H1 (cell line): ENCODE measurements around the gene TMEM250. TPM values are rescaled to one million over a fixed set of nuclear protein-coding genes. Genes with fewer than 3 reads are reported as not detected.

Source experiments
- CTCF ChIA-PET: fragments of 300-600 bp; sonication (Branson Sonifier 250); formaldehyde crosslinking; loops from one replicate; lab custom pipeline; 2021; ENCODE audit not compliant: partially characterized antibody; lab: Charles Lee
- POLR2A ChIA-PET: fragments of 300-600 bp; sonication (Branson Sonifier 250); formaldehyde crosslinking; loops from one replicate; lab custom pipeline; 2021; ENCODE audit warnings: inconsistent platforms; ENCODE audit not compliant: partially characterized antibody; lab: Charles Lee
- DNase-seq, 2 experiments: peaks; one replicate each; pipeline versions ENCODE4 v3.0.0 to v3.0.0-alpha.2; 2010 to 2022; ENCODE audit warnings: low spot score in 2 of 2, low read depth in 1 of 2, mixed read lengths in 1 of 2
- FAIRE-seq: peaks from 2 replicates; lab custom pipeline; 2011; peaks lifted over from hg19 to GRCh38; lab: Jason Lieb, UNC
- H2AFZ ChIP-seq: 2 replicates; pipeline ENCODE4 v1.8.1; 2012; ENCODE audit warnings: low read length, inconsistent platforms
- H2AK5ac ChIP-seq: 2 replicates; pipeline ENCODE4 v1.6.1; 2013; ENCODE audit warnings: low read depth, low read length
- H2BK120ac ChIP-seq: replicated peaks from 2 replicates; pipeline ENCODE3; 2013; ENCODE audit warnings: low read depth, low read length, inconsistent platforms
- H2BK12ac ChIP-seq: 2 replicates; pipeline ENCODE4 v1.6.1; 2013; ENCODE audit warnings: low read depth, low read length
- H2BK15ac ChIP-seq: 2 replicates; pipeline ENCODE4 v1.6.1; 2013; ENCODE audit warnings: low read length
- H2BK20ac ChIP-seq: 2 replicates; pipeline ENCODE4 v1.6.1; 2013; ENCODE audit warnings: low read length
- H2BK5ac ChIP-seq: 2 replicates; pipeline ENCODE4 v1.6.1; 2013; ENCODE audit warnings: low read depth, low read length
- H3K14ac ChIP-seq: 2 replicates; pipeline ENCODE4 v1.6.1; 2013; ENCODE audit warnings: inconsistent platforms; ENCODE audit not compliant: insufficient read length
- H3K18ac ChIP-seq: 2 replicates; pipeline ENCODE4 v1.6.1; 2013; ENCODE audit warnings: low read length; ENCODE audit errors: extremely low read depth
- H3K23ac ChIP-seq: 2 replicates; pipeline ENCODE4 v1.6.1; 2013; ENCODE audit warnings: inconsistent platforms; ENCODE audit not compliant: insufficient read length
- H3K23me2 ChIP-seq: 2 replicates; pipeline ENCODE4 v1.6.1; 2013; ENCODE audit warnings: low read depth, low read length
- H3K27ac ChIP-seq: 2 replicates; pipeline ENCODE4 v1.6.1; 2011; ENCODE audit warnings: low read depth, low read length, inconsistent platforms
- H3K27me3 ChIP-seq, 4 experiments: replicated peaks in 1 of 4; 1 replicate in 1 of 4; 2 replicates in 3 of 4; pipeline versions ENCODE4 v1.6.1 to v1.8.1; 2011 to 2013; ENCODE audit warnings: low read length in 3 of 4, mild to moderate bottlenecking in 3 of 4, inconsistent platforms in 2 of 4, mixed read lengths in 2 of 4, moderate library complexity in 1 of 4; ENCODE audit not compliant: control insufficient read depth in 3 of 4, insufficient read depth in 3 of 4; ENCODE audit errors: extremely low read depth in 1 of 4
- H3K36me3 ChIP-seq, 4 experiments: 2 replicates each; pipeline versions ENCODE4 v1.6.1 to v1.8.1; 2011 to 2013; ENCODE audit warnings: mild to moderate bottlenecking in 4 of 4, low read length in 3 of 4, moderate library complexity in 2 of 4, control low read depth in 1 of 4, inconsistent platforms in 1 of 4; ENCODE audit not compliant: insufficient read depth in 4 of 4, control insufficient read depth in 2 of 4
- H3K4ac ChIP-seq: replicated peaks from 2 replicates; pipeline ENCODE3; 2013; ENCODE audit warnings: low read length, low read depth, mixed read lengths, inconsistent platforms; ENCODE audit not compliant: insufficient read length
- H3K4me1 ChIP-seq, 4 experiments: replicated peaks in 1 of 4; 1 replicate in 1 of 4; 2 replicates in 3 of 4; pipeline versions ENCODE4 v1.6.1 to v1.8.1; 2011 to 2013; ENCODE audit warnings: low read length in 3 of 4, inconsistent platforms in 2 of 4, mixed read lengths in 1 of 4; ENCODE audit not compliant: insufficient read depth in 4 of 4, control insufficient read depth in 3 of 4
- H3K4me2 ChIP-seq, 2 experiments: 2 replicates each; pipeline versions ENCODE4 v1.6.1 to v1.8.1; 2011 to 2013; ENCODE audit warnings: low read depth in 2 of 2, low read length in 2 of 2, control low read depth in 1 of 2, inconsistent platforms in 1 of 2, mild to moderate bottlenecking in 1 of 2; ENCODE audit not compliant: insufficient read depth in 1 of 2
- H3K4me3 ChIP-seq, 4 experiments: fragments of 200-600, 300-600 bp in 1 of 4; sonication (generic), shearing (Covaris generic), sonication (Bioruptor Twin) in 1 of 4; 2 replicates each; pipeline versions ENCODE4 v1.5.1 to v1.8.1; 2011 to 2016; ENCODE audit warnings: low read length in 4 of 4, low read depth in 3 of 4, control low read depth in 2 of 4, inconsistent platforms in 2 of 4, mild to moderate bottlenecking in 2 of 4, mixed read lengths in 1 of 4, moderate library complexity in 1 of 4; ENCODE audit not compliant: insufficient read depth in 2 of 4; ENCODE audit errors: extremely low read depth in 1 of 4
- H3K56ac ChIP-seq: replicated peaks from 2 replicates; pipeline ENCODE3; 2013; ENCODE audit warnings: low read depth, mild to moderate bottlenecking, mixed read lengths, low read length, inconsistent platforms; ENCODE audit not compliant: insufficient read length
- H3K79me1 ChIP-seq: 2 replicates; pipeline ENCODE4 v1.6.1; 2013; ENCODE audit warnings: low read depth, low read length, control low read depth
- H3K79me2 ChIP-seq, 2 experiments: 2 replicates each; pipeline versions ENCODE4 v1.6.1 to v1.8.1; 2012 to 2013; ENCODE audit warnings: low read length in 2 of 2, mild to moderate bottlenecking in 2 of 2, inconsistent platforms in 1 of 2; ENCODE audit not compliant: insufficient read depth in 2 of 2, control insufficient read depth in 1 of 2
- H3K9ac ChIP-seq, 4 experiments: replicated peaks in 1 of 4; 1 replicate in 1 of 4; 2 replicates in 3 of 4; pipeline versions ENCODE4 v1.6.1 to v1.8.1; 2011 to 2013; ENCODE audit warnings: low read depth in 3 of 4, low read length in 3 of 4, control low read depth in 2 of 4, mild to moderate bottlenecking in 2 of 4, moderate library complexity in 2 of 4, inconsistent platforms in 1 of 4; ENCODE audit errors: extremely low read depth in 1 of 4
- H3K9me3 ChIP-seq, 2 experiments: 2 replicates each; pipeline versions ENCODE4 v1.6.1 to v1.8.1; 2012 to 2013; ENCODE audit warnings: mild to moderate bottlenecking in 2 of 2, moderate library complexity in 2 of 2, control low read depth in 1 of 2, inconsistent platforms in 1 of 2, low read depth in 1 of 2, low read length in 1 of 2, mixed read lengths in 1 of 2; ENCODE audit not compliant: insufficient read depth in 2 of 2
- H4K20me1 ChIP-seq, 2 experiments: replicated peaks in 1 of 2; 2 replicates each; pipeline versions ENCODE3 to v1.8.1; 2011 to 2013; ENCODE audit warnings: inconsistent platforms in 2 of 2, low read length in 2 of 2, mild to moderate bottlenecking in 1 of 2; ENCODE audit not compliant: insufficient read depth in 2 of 2, control insufficient read depth in 1 of 2
- H4K5ac ChIP-seq: 2 replicates; pipeline ENCODE4 v1.6.1; 2013; ENCODE audit warnings: low read length, low read depth, mixed read lengths, inconsistent platforms; ENCODE audit not compliant: insufficient read length
- H4K8ac ChIP-seq: 2 replicates; pipeline ENCODE4 v1.8.0; 2013; ENCODE audit warnings: mild to moderate bottlenecking, moderate library complexity, low read length, inconsistent platforms; ENCODE audit not compliant: insufficient read depth; ENCODE audit errors: extremely low read depth
- H4K91ac ChIP-seq: replicated peaks from 2 replicates; pipeline ENCODE3; 2013; ENCODE audit warnings: low read length, mixed read lengths, inconsistent platforms; ENCODE audit not compliant: insufficient read length
- EZH2 ChIP-seq: fragments of 200-600 bp; sonication (generic); IDR thresholded peaks from 2 replicates; pipeline ENCODE4 v1.7.1; 2012; ENCODE audit warnings: low read depth, mild to moderate bottlenecking, moderate library complexity, low read length, inconsistent platforms; ENCODE audit not compliant: severe bottlenecking
- POU5F1 ChIP-seq: IDR thresholded peaks from 2 replicates; pipeline ENCODE4 v1.6.1; 2011; ENCODE audit warnings: low read depth, mild to moderate bottlenecking, low read length, moderate library complexity
- SP2 ChIP-seq: IDR thresholded peaks from 2 replicates; pipeline ENCODE4 v1.6.1; 2012; ENCODE audit warnings: mild to moderate bottlenecking, low read length, inconsistent platforms
- TEAD4 ChIP-seq: IDR thresholded peaks from 2 replicates; pipeline ENCODE4 v1.6.1; 2012; ENCODE audit warnings: low read depth, low read length, inconsistent platforms, mixed read lengths
- WGBS, 2 experiments: shearing (Covaris generic) in 1 of 2; methylation state at CpG; one replicate each; pipeline versions ENCODE4 v1.1.6 to v1.1.7; 2013 to 2015; ENCODE audit warnings: low lambda C conversion rate in 2 of 2, mixed read lengths in 2 of 2, inconsistent platforms in 1 of 2, low coverage in 1 of 2, missing lambda C conversion rate in 1 of 2; ENCODE audit not compliant: insufficient replicate concordance in 2 of 2, insufficient coverage in 1 of 2, insufficient read length in 1 of 2; ENCODE audit errors: extremely low coverage in 1 of 2, missing lambda C conversion rate in 1 of 2; 5-methylcytosine and 5-hydroxymethylcytosine counted together
- polyA plus RNA-seq, 7 experiments: library from polyadenylated mRNA; depleted of rRNA in 3 of 7; stranded (reverse) in 5 of 7; unstranded in 2 of 7; fragments of >200 nt in 5 of 7; fragments of 200-250 nt in 2 of 7; gene quantifications; 1 replicate in 5 of 7; 2 replicates in 1 of 7; 4 replicates in 1 of 7; pipeline versions ENCODE4 v1.2.1 to v1.2.3, GENCODE V29; 2011 to 2013; ENCODE audit warnings: missing spikeins in 2 of 7, mixed read lengths in 2 of 7
- total RNA-seq: library from RNA; stranded (reverse); fragmentation: NEBNext Ultra II Directional; extraction: Animal tissue kit (Norgen Biotek cat#: 25700); gene quantifications from 2 replicates; pipeline ENCODE4 v1.2.1, GENCODE V29; 2021

Gene TMEM250
- total and polyA plus RNA-seq, 2 of the 8 experiments (the other 6 are each of a cell fraction or from before 2014, with no cell fraction given) = 22.3 to 34.9 TPM

GRCh38 chr9:136141682-136142413 lies 23.2 kb upstream of the TMEM250 start:
- H3K79me1 ChIP-seq = no peaks in the 10 kb centered on the region
- no peaks in the 10 kb centered on the region for H3K36me3 ChIP-seq
- H3K4ac ChIP-seq = no peak overlapping the region
- no peak overlapping the region for H2AFZ ChIP-seq
- peak overlapping the region; percentile 7 for H2BK120ac ChIP-seq
- 0 out of 4 replicates have a peak overlapping the region, but pooled peaks of 1 of the 2 experiments have one; percentile 16 for H3K4me2 ChIP-seq
- WGBS, 2 experiments = 84% methylated on average over 18 of the region's 19 CpGs; no CpG with 5 or more reads in 1 of the 2 experiments
- 0 out of 2 replicates have a peak overlapping the region, but pooled peaks have one; percentile 48 for H2AK5ac ChIP-seq
- no peak overlapping the region for H3K27ac ChIP-seq
- no peaks in the 10 kb centered on the region for H3K9me3 ChIP-seq
- no peak overlapping the region for H3K9ac ChIP-seq
- TF ChIP-seq EZH2 = peak; percentile 23
- no peak for TF ChIP-seq POU5F1
- TF ChIP-seq SP2 = no peak
- no peak for TF ChIP-seq TEAD4
- FAIRE-seq = no peak
- peak overlapping the region; percentile 82; the same call in 1 of the 2 replicates for H2BK12ac ChIP-seq
- peak overlapping the region; percentile 15 for H4K91ac ChIP-seq
- H3K23ac ChIP-seq = no peak overlapping the region
- H3K14ac ChIP-seq = no peak overlapping the region
- H2BK15ac ChIP-seq = peak overlapping the region; percentile 50
- H3K23me2 ChIP-seq = peaks cover 2% of the 10 kb centered on the region; the same call in 1 of the 2 replicates
- H3K18ac ChIP-seq = peak overlapping the region; percentile 41
- POLR2A ChIA-PET = no interaction called here
- H3K79me2 ChIP-seq = no peaks in the 10 kb centered on the region
- H3K4me1 ChIP-seq = peaks cover 3 to 21% (median 13%) of the 10 kb centered on the region in 4 experiments
- no peak overlapping the region for H3K4me3 ChIP-seq
- DNase-seq = no peak
- H2BK20ac ChIP-seq = peak overlapping the region; percentile 88; the same call in 1 of the 2 replicates
- H2BK5ac ChIP-seq = peak overlapping the region; percentile 90; the same call in 1 of the 2 replicates
- no peaks in the 10 kb centered on the region; a peak in 1 of 7 replicates for H3K27me3 ChIP-seq
- peak overlapping the region; percentile 28; the same call in 1 of the 2 replicates for H4K8ac ChIP-seq
- CTCF ChIA-PET = interaction anchor here (0.6 to 3.1 kb wide), 25 partner anchors 10 to 347 kb away, joined by 3 to 16 read pairs (median 3); no protein-coding TSS in a partner anchor
- H3K56ac ChIP-seq = no peak overlapping the region
- no peaks in the 10 kb centered on the region for H4K20me1 ChIP-seq
- H4K5ac ChIP-seq = peak overlapping the region; percentile 29
